ENCODE measurements around the gene XPO1.

DNA sequence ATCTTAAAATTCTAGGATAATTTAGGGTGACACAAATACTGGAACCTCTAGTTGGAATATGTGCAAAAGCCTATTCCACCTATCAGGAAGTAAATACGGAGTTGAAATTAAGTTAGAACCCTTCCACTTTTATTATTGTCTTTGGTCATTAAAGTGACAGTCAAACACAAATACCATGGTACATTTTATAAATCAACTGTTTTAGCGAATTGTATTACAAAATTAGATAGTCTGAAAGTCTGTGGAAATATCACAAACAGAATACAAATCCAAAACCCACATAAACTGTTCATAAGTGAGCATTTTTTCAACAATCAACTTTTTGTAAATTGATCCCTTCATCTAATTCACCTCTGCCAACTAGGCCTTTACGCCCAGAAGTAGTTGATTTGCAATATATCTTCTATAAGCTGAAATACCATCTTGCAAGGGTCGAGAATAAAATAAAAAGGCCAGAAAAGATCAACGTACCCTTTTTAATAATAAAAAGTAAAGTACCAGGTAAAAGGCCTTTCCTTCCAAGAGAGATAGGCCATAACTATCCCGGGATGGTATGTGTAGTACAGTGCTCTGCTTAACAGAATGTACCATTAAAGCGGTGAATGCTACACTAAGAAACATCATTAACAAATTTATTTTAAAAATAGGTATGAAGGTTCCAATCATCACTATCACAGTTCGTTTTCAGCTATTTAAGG, 68.6 kb downstream of the XPO1 start:
- TF ChIP-seq POLR2A (IDR thresholded peaks at IDR 0.05; ENCODE audit: low read length) (no peak), GATA1 (IDR thresholded peaks at IDR 0.05; ENCODE audit: low read depth, low read length) (no peak)
